ENCODE measurements around the gene SEMA3E. TPM values are rescaled to one million over a fixed set of nuclear protein-coding genes. Genes with fewer than 3 reads are reported as not detected.
"Not testable (repeated sequence)": the region's sequence is repeated elsewhere in the genome, so short reads cannot be mapped to it uniquely, and the experiment has no call there.

SEMA3E gene
- total RNA-seq, 3 donors from 2014 or later (not counting 1 experiment from before 2014, with no cell fraction given): not detected

GRCh38 chr7:83677180-83677866 is 28.4 kb upstream of the SEMA3E start:
- Mint-ChIP-seq H3K27me3 (ENCODE audit: low read depth in 2 of 2) (no peaks in the 10 kb centered on the region), H3K4me3 (no peak overlapping the region), H3K9me3 (peaks cover 8 to 11% of the 10 kb centered on the region in 2 donors), H3K36me3 (no peaks in the 10 kb centered on the region), H3K4me1 (no peaks in the 10 kb centered on the region), H3K27ac (no peak overlapping the region)
- DNase-seq: no peak
- Histone ChIP-seq H3K27ac (ENCODE audit: low read length) (no peak overlapping the region), H3K4me3 (ENCODE audit: low read length) (no peak overlapping the region), H3K9me3 (ENCODE audit: control insufficient read depth, insufficient read depth, low read length) (no peaks in the 10 kb centered on the region), H3K4me1 (ENCODE audit: control insufficient read depth, insufficient read depth, low read length) (no peaks in the 10 kb centered on the region), H3K36me3 (ENCODE audit: control insufficient read depth, insufficient read depth, low read length) (no peaks in the 10 kb centered on the region), H3K27me3 (ENCODE audit: control insufficient read depth, insufficient read depth, low read length) (no peaks in the 10 kb centered on the region)
- no peak for ATAC-seq
- WGBS (ENCODE audit: insufficient coverage): 88% methylated on average over 4 of the region's 4 CpGs
- intact Hi-C loops (cut with micrococcal nuclease): no loop called here
- TF ChIP-seq CTCF (IDR thresholded peaks at IDR 0.05): no peak

GRCh38 chr7:83673291-83673690 is 24.4 kb upstream of the SEMA3E start:
- intact Hi-C loops (cut with micrococcal nuclease); H3K27me3 ChIP-seq (ENCODE audit: control insufficient read depth, insufficient read depth, low read length); H3K27ac ChIP-seq (ENCODE audit: low read length); H3K4me1 Mint-ChIP-seq; H3K36me3 Mint-ChIP-seq; H3K27ac Mint-ChIP-seq; H3K9me3 ChIP-seq (ENCODE audit: control insufficient read depth, insufficient read depth, low read length); DNase-seq; H3K4me1 ChIP-seq (ENCODE audit: control insufficient read depth, insufficient read depth, low read length); H3K36me3 ChIP-seq (ENCODE audit: control insufficient read depth, insufficient read depth, low read length); H3K27me3 Mint-ChIP-seq (ENCODE audit: low read depth in 2 of 2); H3K4me3 ChIP-seq (ENCODE audit: low read length); ATAC-seq; H3K4me3 Mint-ChIP-seq; H3K9me3 Mint-ChIP-seq: not testable (repeated sequence)
- WGBS (ENCODE audit: insufficient coverage): 96% methylated on average over 28 of the region's 28 CpGs

GRCh38 chr7:83672157-83672556 is 23.2 kb upstream of the SEMA3E start:
- Histone ChIP-seq H3K9me3 (ENCODE audit: control insufficient read depth, insufficient read depth, low read length) (no peaks in the 10 kb centered on the region), H3K27ac (ENCODE audit: low read length) (no peak overlapping the region)
- WGBS (ENCODE audit: insufficient coverage): no CpG with 5 or more reads among the region's 2 CpGs

GRCh38 chr7:83663131-83663530 is 14.2 kb upstream of the SEMA3E start:
- H3K36me3 ChIP-seq (ENCODE audit: control insufficient read depth, insufficient read depth, low read length): no peaks in the 10 kb centered on the region
- 73% methylated on average over 4 of the region's 4 CpGs for WGBS (ENCODE audit: insufficient coverage)
- H3K27ac Mint-ChIP-seq: no peak overlapping the region
- no peaks in the 10 kb centered on the region for H3K4me1 Mint-ChIP-seq
- DNase-seq (no peak), ATAC-seq (no peak)
- no peaks in the 10 kb centered on the region for H3K4me1 ChIP-seq (ENCODE audit: control insufficient read depth, insufficient read depth, low read length)
- no peaks in the 10 kb centered on the region for H3K27me3 ChIP-seq (ENCODE audit: control insufficient read depth, insufficient read depth, low read length)
- TF ChIP-seq CTCF (IDR thresholded peaks at IDR 0.05): no peak
- no peaks in the 10 kb centered on the region for H3K9me3 ChIP-seq (ENCODE audit: control insufficient read depth, insufficient read depth, low read length)
- intact Hi-C loops (cut with micrococcal nuclease): no loop called here
- no peak overlapping the region for H3K4me3 Mint-ChIP-seq
- H3K27ac ChIP-seq (ENCODE audit: low read length): no peak overlapping the region
- H3K9me3 Mint-ChIP-seq: peaks cover 11 to 17% of the 10 kb centered on the region in 2 donors
- no peaks in the 10 kb centered on the region for H3K27me3 Mint-ChIP-seq (ENCODE audit: low read depth in 2 of 2)
- no peaks in the 10 kb centered on the region for H3K36me3 Mint-ChIP-seq
- H3K4me3 ChIP-seq (ENCODE audit: low read length): no peak overlapping the region

More at GRCh38 chr7:83672157-83672556, 23.2 kb upstream of the SEMA3E start:
- H3K27ac Mint-ChIP-seq: no peak overlapping the region
- no peak for TF ChIP-seq CTCF (IDR thresholded peaks at IDR 0.05)
- no peak overlapping the region for H3K4me3 ChIP-seq (ENCODE audit: low read length)
- no peaks in the 10 kb centered on the region for H3K27me3 ChIP-seq (ENCODE audit: control insufficient read depth, insufficient read depth, low read length)
- H3K4me3 Mint-ChIP-seq: no peak overlapping the region
- no peaks in the 10 kb centered on the region for H3K4me1 Mint-ChIP-seq
- no peak for ATAC-seq
- no peak for DNase-seq
- no peaks in the 10 kb centered on the region for H3K36me3 Mint-ChIP-seq
- no peaks in the 10 kb centered on the region for H3K36me3 ChIP-seq (ENCODE audit: control insufficient read depth, insufficient read depth, low read length)
- intact Hi-C loops (cut with micrococcal nuclease): no loop called here
- no peaks in the 10 kb centered on the region for H3K27me3 Mint-ChIP-seq (ENCODE audit: low read depth in 2 of 2)
- H3K9me3 Mint-ChIP-seq: peaks cover 2 to 6% of the 10 kb centered on the region in 2 donors
- H3K4me1 ChIP-seq (ENCODE audit: control insufficient read depth, insufficient read depth, low read length): no peaks in the 10 kb centered on the region

All from natural killer cell (primary cell).